Measurements from ENCODE around the gene KMT5C. TPM values are rescaled to one million over a fixed set of nuclear protein-coding genes. Genes with fewer than 3 reads are reported as not detected.

KMT5C gene
- total RNA-seq, 1 experiment from 2014 or later = 12.9 TPM

- Mint-ChIP-seq H3K27me3 (ENCODE audit: insufficient read depth, unreplicated experiment) (no peaks in the 10 kb centered on the region), H3K27ac (ENCODE audit: low read depth, unreplicated experiment) (peak within 1 kb of the TSS; percentile 93), H3K4me3 (ENCODE audit: unreplicated experiment) (peak within 1 kb of the TSS; percentile 89), H3K9me3 (ENCODE audit: unreplicated experiment) (no peaks in the 10 kb centered on the region), H3K36me3 (ENCODE audit: insufficient read depth, unreplicated experiment) (peaks cover 49% of the 10 kb centered on the region), H3K4me1 (ENCODE audit: insufficient read depth, unreplicated experiment) (peaks cover 34% of the 10 kb centered on the region)
- intact Hi-C loops (cut with micrococcal nuclease) = loop anchor here (2.0 kb wide), 1 partner anchor 92 kb away; no protein-coding TSS in a partner anchor
- peak; percentile 48 for DNase-seq (ENCODE audit: unreplicated experiment)
- CTCF ChIA-PET = interaction anchor here (0.6 to 3.4 kb wide), 25 partner anchors 9 to 296 kb away, joined by 3 to 61 read pairs (median 4); partner anchors contain the start of genes DNAAF3 and ZNF628
- no TSS peak for BruUV-seq (replicated peaks)
- POLR2A ChIA-PET = interaction anchor here (0.6 to 6.1 kb wide), 36 partner anchors 8 to 321 kb away, joined by 3 to 98 read pairs (median 6); partner anchors contain the start of genes FIZ1, HSPBP1, ISOC2 and KMT5C
- no peak for TF ChIP-seq CTCF (IDR thresholded peaks at IDR 0.05; ENCODE audit: unreplicated experiment)
Measured at GRCh38 chr19:55384131-55384919, 44.6 kb downstream of the KMT5C start, which contains the start of gene TMEM238. TSS of gene TMEM238 (minus strand) at chr19:55384292. CDS start at chr19:55384259, 33 bp downstream.

DNA sequence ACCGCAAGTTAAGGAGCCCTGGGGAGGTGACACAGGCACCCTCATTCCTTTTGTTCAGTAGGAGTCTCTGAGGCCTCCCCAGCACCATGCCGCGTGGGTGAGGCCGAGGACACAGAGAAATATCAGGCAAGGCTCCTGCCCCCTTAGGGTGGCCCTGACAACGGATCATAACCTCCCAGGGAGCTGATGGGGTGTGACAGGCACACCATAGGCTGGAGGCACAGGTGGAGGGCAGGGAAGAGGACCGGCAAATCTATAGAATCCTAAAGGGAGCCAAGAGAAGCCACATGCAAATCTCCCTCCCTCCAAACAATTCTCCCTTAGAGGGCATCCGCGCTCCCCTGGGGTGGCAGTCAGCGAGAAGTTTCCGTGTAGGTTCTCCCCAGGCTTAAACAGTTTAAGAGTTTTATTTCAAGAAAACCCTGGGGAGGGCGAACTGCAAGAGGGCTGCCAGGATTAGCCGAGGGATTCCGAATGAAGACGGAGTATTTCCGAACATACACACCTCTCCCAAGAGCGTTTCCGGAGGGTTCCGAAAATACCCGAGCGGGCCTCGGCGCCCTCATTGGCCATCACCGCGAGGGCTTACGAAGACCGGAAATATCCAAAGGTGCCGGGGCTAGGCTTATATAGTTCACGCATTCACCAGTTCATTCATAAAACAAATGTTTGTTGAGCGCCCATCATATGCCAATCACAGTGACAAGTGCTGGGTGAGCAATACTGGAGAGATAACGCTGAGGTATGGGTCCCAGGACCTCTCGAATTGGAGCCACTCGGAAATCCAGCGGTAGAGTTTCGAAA lies 45.4 kb downstream of the KMT5C start:
- H3K27ac Mint-ChIP-seq (ENCODE audit: low read depth, unreplicated experiment) = peak overlapping the region; percentile 93
- DNase-seq (ENCODE audit: unreplicated experiment) = peak; percentile 98
- H3K9me3 Mint-ChIP-seq (ENCODE audit: unreplicated experiment) = no peaks in the 10 kb centered on the region
- H3K27me3 Mint-ChIP-seq (ENCODE audit: insufficient read depth, unreplicated experiment) = no peaks in the 10 kb centered on the region
- intact Hi-C loops (cut with micrococcal nuclease) = loop anchor here (1.0 to 2.0 kb wide), 4 partner anchors 46 to 92 kb away; partner anchors contain the start of gene KMT5C
- no peak for TF ChIP-seq CTCF (IDR thresholded peaks at IDR 0.05; ENCODE audit: unreplicated experiment)
- POLR2A ChIA-PET = interaction anchor here (0.6 to 7.2 kb wide), 27 partner anchors 9 to 322 kb away, joined by 3 to 98 read pairs (median 8); partner anchors contain the start of genes FIZ1, HSPBP1, ISOC2 and KMT5C
- CTCF ChIA-PET = interaction anchor here (0.6 to 3.4 kb wide), 17 partner anchors 10 to 297 kb away, joined by 3 to 61 read pairs (median 5); no protein-coding TSS in a partner anchor
- H3K36me3 Mint-ChIP-seq (ENCODE audit: insufficient read depth, unreplicated experiment) = peaks cover 57% of the 10 kb centered on the region
- peak overlapping the region; percentile 89 for H3K4me3 Mint-ChIP-seq (ENCODE audit: unreplicated experiment)
- TSS peak; percentile 65 for BruUV-seq (replicated peaks)
- peaks cover 35% of the 10 kb centered on the region for H3K4me1 Mint-ChIP-seq (ENCODE audit: insufficient read depth, unreplicated experiment)

DNA sequence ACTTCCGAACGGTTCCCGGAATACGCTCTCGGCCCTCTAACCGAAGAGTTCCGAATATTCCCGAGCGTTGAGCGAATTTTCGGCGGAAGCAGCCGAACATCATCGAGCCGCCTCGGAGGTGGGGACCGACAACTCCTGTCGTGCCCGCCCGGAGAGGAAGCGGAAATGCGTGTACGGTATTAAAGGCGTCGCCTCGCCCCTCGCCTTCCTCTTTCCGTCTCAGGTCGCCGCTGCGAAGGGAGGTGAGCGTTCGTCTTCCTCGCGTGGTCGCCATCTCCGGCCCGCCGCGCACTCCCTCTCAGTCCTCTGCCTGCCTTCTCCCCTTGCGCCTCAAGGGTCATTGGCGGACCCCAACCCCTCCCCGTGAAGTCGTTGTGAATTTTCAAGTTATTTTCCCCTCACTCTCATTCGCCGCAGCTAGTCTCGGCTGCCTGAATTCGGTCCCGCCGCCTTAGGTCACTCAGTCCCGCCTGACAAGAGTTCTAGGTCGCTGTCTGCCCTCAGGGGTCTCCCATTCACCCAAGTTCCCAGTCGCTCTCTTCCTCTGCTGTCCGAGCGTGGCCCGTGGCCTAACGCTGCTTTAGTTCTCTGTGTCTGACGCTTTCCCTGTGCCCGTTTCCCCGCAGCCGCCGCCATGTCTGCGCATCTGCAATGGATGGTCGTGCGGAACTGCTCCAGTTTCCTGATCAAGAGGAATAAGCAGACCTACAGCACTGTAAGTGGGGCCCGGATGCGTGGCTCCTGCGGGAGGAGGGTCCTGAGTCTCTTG lies 46.2 kb downstream of the KMT5C start, which contains the start of gene RPL28:
TSS of gene RPL28 (plus strand) at position 209 of the 769 bp plus-strand sequence. CDS start at position 635, 426 bp downstream.
- DNase-seq (ENCODE audit: unreplicated experiment) = peak; percentile 99
- TF ChIP-seq CTCF (IDR thresholded peaks at IDR 0.05; ENCODE audit: unreplicated experiment) = no peak
- TSS peak; percentile 69 for BruUV-seq (replicated peaks)
- ChIA-PET POLR2A (interaction anchor here (0.7 to 7.2 kb wide), 9 partner anchors 14 to 94 kb away, joined by 3 to 98 read pairs (median 4); partner anchors contain the start of genes KMT5C and UBE2S), CTCF (interaction anchor here (0.6 to 2.2 kb wide), 3 partner anchors 17 to 101 kb away, joined by 3 to 13 read pairs (median 4); no protein-coding TSS in a partner anchor)
- intact Hi-C loops (cut with micrococcal nuclease) = loop anchor here (1.0 to 2.0 kb wide), 4 partner anchors 47 to 93 kb away; partner anchors contain the start of gene KMT5C
- H3K27me3 Mint-ChIP-seq (ENCODE audit: insufficient read depth, unreplicated experiment) = no peaks in the 10 kb centered on the region
- H3K36me3 Mint-ChIP-seq (ENCODE audit: insufficient read depth, unreplicated experiment) = peaks cover 65% of the 10 kb centered on the region
- H3K4me3 Mint-ChIP-seq (ENCODE audit: unreplicated experiment) = peak within 1 kb of the TSS; percentile 89
- H3K4me1 Mint-ChIP-seq (ENCODE audit: insufficient read depth, unreplicated experiment) = peaks cover 42% of the 10 kb centered on the region
- H3K27ac Mint-ChIP-seq (ENCODE audit: low read depth, unreplicated experiment) = peak within 1 kb of the TSS; percentile 93
- H3K9me3 Mint-ChIP-seq (ENCODE audit: unreplicated experiment) = no peaks in the 10 kb centered on the region

Data from MCF 10A (cell line).